Superior temporal gyrus (tissue), 1 donor: Measurements from ENCODE around the gene HOXA6.

Experiments
- DNase-seq: peaks from one replicate; pipeline ENCODE4 v3.0.0-alpha.2; 2016; ENCODE audit errors: extremely low spot score

HOXA6 gene

DNA sequence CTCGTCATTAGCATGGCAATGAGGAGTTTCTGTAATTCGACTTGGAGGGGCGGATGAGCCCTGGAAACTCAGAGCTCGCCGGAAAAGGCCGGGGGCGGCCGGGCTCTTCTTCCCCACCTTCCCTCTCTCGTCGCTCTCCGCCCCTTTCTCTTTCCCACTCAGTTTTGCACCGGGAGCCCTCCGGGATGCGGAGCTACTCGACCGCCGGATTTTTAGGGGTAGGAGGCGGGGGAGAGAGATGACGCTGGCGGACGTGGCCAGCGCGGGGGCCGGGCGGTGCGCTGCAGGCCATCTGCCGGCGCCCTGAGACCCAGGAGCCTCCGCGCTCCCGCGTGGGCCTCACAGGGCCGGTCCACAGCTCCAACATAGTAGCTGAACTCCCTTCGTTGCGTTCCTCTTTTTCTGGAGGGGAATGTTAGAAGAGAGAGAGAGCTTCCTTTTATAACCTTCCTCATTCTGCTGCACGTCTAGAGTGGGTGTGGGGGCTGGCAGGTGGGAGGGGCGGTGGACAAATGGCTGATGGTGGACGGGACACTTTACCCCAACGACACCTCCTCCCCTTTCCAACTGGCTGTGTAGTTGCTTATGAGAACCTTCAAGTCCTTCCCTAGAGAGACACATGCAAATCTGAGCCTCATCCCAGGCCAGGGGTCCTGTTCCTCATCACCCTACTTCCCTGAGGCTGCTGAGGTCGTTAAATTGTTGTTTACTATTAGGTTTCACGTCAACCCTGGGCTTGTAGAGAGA lies 50.6 kb downstream of the HOXA6 start:
- no peak for DNase-seq

DNA sequence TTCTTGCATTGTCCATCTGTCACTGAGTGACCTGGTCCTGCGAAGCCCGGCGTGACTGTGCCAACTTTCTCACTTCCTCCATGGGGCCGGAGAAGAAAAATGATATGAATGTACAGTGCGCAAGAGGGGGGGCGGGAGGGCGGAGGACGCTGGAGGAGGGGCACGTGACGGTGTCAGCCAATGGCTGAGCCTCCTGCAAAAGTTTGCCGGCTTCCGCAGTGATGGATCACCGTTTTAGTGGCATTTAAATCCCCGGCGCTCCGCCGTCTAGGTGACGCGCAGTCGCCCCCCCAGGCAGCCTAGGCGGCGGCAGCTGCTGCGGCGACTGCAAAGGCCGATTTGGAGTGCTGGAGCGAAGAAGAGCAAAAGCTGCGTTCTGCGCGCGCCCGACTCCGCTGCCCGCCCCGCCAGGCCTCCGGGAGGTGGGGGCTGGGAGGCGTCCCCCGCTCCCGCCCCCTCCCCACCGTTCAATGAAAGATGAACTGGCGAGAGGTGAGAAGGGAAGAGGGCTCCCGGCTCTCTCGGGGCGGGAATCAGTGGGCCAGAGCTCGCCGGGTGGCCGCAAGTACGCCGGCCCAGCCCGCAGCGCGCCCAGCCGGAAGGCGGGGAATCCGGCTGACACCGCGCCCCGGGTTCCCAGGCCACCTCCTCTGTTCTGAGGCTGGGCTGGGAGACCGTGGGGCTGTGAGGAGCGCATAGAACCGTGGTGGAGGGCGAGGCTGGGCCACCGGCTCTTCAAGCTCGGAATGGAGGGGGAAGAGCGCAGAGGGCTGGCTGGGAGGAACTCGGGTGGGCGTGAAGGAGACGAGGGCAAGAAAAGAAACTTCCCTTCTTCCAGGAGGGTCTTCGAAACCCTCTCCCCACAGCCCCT lies 51.4 kb downstream of the HOXA6 start, which contains the start of gene HOXA1:
Gene HOXA1, minus strand, starts transcription at position 104 of the 871 bp plus-strand sequence. Its CDS starts 88 bp downstream, at position 16.
- DNase-seq: no peak
